ENCODE data around the gene NEU2.
"Not testable (repeated sequence)": the region's sequence is repeated elsewhere in the genome, so short reads cannot be mapped to it uniquely, and the experiment has no call there.

NEU2 gene

GRCh38 chr2:233010569-233011267, 21.8 kb upstream of the NEU2 start:
- no peak for DNase-seq (ENCODE audit: low read depth, low spot score)

- DNase-seq (ENCODE audit: low read depth, low spot score) = no peak
These were observed 21.2 kb upstream of the NEU2 start for GRCh38 chr2:233011268-233011650.

DNA sequence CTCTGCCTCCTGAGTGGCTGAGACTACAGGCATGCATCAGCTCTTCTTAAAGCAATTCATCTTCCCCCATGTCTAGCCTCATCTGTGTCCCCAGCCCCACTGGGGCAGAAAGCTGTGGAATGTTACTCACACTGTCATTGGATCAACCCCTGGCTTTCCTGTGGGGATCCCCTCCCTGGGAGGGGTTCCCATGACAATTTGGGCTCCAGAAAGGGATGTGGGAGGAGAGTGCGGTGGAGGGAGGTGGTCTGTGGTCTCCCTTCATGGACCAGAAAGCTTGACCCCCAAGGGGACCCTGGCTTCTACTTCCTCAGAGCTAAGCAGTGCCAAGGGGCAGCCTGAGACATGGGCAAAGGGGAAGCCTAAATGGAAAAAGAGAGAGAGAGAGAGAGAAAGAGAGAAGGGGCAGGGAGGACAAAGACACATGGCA, 20.8 kb upstream of the NEU2 start:
- DNase-seq (ENCODE audit: low read depth, low spot score) = no peak

GRCh38 chr2:233012301-233012971, 20.0 kb upstream of the NEU2 start:
- no peak for DNase-seq (ENCODE audit: low read depth, low spot score)

- no peak for DNase-seq (ENCODE audit: low read depth, low spot score)
These were observed 19.4 kb upstream of the NEU2 start, which contains the start of gene NGEF for GRCh38 chr2:233013027-233013461. Gene NGEF, minus strand, starts transcription at chr2:233013256. Its CDS starts 38,366 bp downstream, at chr2:232974890.

- no peak for DNase-seq (ENCODE audit: low read depth, low spot score)
These were observed 18.8 kb upstream of the NEU2 start for GRCh38 chr2:233013650-233014049.

GRCh38 chr2:233015019-233015645, 17.3 kb upstream of the NEU2 start:
- no peak for DNase-seq (ENCODE audit: low read depth, low spot score)

DNA sequence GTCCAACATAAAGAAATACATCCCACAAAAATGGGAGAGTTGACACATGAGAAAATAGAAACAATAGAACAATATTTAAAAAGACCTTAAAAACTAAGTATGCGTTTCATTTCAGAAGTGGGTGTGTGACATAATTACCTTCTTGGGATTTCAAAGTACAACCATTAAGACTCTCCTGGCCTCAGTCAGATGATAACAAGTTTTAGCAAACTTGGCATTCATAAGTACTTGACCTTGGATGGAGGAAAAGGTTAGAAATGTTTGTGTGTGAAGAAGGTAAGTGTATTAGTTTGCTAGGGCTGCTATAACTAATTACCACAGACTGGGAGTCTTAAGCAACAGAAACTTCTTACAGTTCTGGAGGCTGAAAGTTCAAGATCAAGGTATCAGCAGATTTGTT, 14.5 kb upstream of the NEU2 start:
- DNase-seq (ENCODE audit: low read depth, low spot score) = no peak

GRCh38 chr2:233019610-233020009, 12.9 kb upstream of the NEU2 start:
- not testable (repeated sequence) for DNase-seq (ENCODE audit: low read depth, low spot score)

DNA sequence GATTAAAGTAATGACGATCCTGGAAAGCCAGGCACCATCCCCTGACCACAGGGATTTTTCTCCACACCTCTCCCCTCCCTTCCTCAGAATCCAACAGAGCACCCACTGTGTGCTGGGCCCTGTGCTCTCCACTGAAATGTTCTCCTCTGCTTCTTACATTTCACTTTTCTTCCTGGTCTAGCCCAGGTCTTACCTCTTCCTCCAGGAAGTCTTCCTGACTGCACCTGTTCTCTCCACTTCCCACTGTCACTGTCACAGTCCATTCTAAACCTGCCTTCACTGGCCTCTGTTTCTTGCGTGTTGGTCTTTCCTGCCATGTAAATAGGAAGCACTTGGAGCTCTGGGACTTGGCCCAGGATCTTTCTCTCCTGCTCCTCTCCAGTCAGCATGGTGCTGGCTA, 12.0 kb upstream of the NEU2 start:
- DNase-seq (ENCODE audit: low read depth, low spot score) = no peak

- no peak for DNase-seq (ENCODE audit: low read depth, low spot score)
These were observed 10.7 kb upstream of the NEU2 start for GRCh38 chr2:233021771-233022170.

- DNase-seq (ENCODE audit: low read depth, low spot score) = no peak
These were observed 9.9 kb upstream of the NEU2 start for GRCh38 chr2:233022561-233022960.

DNA sequence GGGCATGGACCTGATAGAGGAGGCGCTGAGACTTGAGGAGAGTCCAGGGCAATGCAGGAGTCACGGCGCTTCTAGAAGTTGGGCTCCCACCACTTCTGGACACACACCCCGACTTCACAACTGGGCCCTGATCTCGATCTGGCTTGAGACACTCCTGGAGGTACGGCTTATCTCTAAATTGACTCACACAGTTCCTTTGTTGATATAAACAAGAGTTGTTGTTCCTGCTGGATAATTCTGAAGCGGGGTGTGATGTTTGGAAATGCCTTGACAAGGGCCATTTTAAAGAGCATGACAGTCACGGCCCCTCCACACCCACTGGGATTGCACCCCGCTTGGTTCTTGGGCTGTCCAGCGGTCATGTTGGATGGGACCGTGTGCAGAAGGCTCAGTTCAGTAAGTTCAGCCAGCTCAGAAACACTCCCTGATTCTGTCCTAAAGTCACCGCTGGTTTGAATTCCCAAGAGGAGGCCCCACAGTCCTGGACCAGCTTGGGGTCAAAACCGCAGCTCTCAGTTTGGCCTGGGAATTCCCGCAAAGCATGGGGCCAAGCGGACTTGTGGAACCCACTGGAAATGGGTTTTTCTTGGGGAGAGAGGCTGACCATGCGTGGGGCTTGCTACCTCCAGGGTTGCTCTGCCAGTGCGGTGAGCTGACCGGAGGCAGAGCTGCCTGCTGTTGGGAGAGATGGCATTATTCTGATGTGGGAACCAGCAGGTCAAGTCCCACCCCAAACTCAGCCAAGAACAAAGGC, 9.3 kb upstream of the NEU2 start:
- DNase-seq (ENCODE audit: low read depth, low spot score) = no peak

DNA sequence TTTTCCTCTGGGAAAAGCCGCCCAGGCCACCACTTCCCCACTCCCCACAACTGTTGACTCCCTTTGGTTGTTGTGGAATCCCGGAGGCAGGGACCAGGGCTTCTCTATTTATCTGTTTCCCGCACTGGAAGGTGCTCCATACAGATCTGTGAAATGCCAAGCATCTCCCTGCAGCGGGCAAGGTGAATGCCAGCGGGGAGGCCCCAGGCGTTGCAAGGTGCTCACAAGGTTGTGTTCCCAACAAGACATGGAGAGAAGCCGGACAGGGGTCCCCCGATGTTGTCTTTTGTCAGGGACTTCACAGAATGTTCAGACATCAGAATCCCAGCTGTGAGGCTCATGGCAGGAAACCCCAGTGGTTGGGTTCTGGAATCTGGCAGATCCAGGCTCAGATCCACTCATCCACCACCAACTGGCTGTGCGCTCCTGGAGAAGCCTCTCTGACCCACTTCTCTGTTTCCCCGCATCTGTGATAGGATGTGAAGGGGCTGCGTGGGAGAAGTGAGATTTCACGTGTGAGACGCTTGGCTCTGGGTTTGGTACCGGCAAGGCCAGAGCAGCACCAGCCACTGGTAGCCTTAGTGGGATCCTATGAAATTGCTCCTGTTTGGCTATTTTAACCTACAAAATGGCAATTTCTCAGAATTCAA, 8.6 kb upstream of the NEU2 start:
- DNase-seq (ENCODE audit: low read depth, low spot score) = no peak

GRCh38 chr2:233025706-233026105, 6.8 kb upstream of the NEU2 start:
- no peak for DNase-seq (ENCODE audit: low read depth, low spot score)

GRCh38 chr2:233026198-233026813, 6.2 kb upstream of the NEU2 start:
- no peak for DNase-seq (ENCODE audit: low read depth, low spot score)

DNA sequence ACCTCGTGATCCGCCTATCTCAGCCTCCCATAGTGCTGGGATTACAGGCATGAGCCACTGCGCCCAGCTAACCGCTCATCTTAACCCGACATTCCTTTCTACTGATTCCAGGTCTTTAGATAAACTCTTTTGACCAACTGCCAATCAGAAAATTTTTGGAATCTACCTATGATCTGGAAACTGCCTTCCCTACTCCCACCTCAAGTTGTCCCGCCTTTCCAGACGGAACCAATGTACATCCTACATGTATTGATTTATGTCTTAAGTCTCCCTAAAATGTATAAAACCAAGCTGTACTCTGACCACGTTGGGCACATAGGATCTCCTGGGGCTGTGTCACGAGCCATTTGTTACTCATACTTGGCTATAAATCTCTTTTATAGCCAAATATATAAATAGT, 3.2 kb upstream of the NEU2 start:
- no peak for DNase-seq (ENCODE audit: low read depth, low spot score)

GRCh38 chr2:233031556-233032500, 644 bp upstream of the NEU2 start:
- DNase-seq (ENCODE audit: low read depth, low spot score) = no peak

DNA sequence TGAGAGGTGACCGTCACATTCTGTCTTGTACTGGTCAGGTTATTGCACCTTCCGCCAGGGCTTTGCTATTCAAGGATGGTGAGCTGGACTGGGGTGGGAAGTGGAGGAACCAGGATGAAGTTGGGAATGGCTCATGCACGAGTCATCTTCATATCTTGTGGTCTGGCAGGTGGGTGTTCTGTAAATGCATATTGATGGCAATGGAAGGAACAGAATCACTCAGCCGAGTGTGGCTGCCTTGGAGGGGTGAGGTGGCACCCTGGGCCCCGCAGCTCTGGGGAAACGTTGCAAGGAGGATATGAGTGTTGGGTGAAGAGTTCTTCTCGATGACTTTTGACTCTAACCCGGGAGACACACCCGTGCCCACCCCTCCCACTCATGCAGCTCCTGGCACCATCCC, 1.2 kb downstream of the NEU2 start:
- no peak for DNase-seq (ENCODE audit: low read depth, low spot score)
